Endothelial cell (in vitro differentiated cells): Measurements from ENCODE around the gene TSSK2. TPM values are rescaled to one million over a fixed set of nuclear protein-coding genes. Genes with fewer than 3 reads are reported as not detected.
"Not testable (repeated sequence)": the region's sequence is repeated elsewhere in the genome, so short reads cannot be mapped to it uniquely, and the experiment has no call there.

Experiments
- DNase-seq: peaks from one replicate; pipeline ENCODE4 v3.0.0; 2021; ENCODE audit warnings: low spot score
- H3K27ac Mint-ChIP-seq: one replicate; pipeline ENCODE4 v1.8.0; 2021; ENCODE audit warnings: mixed read lengths, inconsistent platforms; ENCODE audit not compliant: unreplicated experiment
- H3K27me3 Mint-ChIP-seq: one replicate; pipeline ENCODE4 v1.8.0; 2021; ENCODE audit warnings: mild to moderate bottlenecking, moderate library complexity, mixed read lengths, inconsistent platforms; ENCODE audit not compliant: unreplicated experiment
- H3K36me3 Mint-ChIP-seq: one replicate; pipeline ENCODE4 v1.8.0; 2021; ENCODE audit warnings: mild to moderate bottlenecking, low read depth, mixed read lengths, inconsistent platforms; ENCODE audit not compliant: unreplicated experiment
- H3K4me1 Mint-ChIP-seq: one replicate; pipeline ENCODE4 v1.8.0; 2021; ENCODE audit warnings: mild to moderate bottlenecking, mixed read lengths, inconsistent platforms; ENCODE audit not compliant: unreplicated experiment
- H3K4me3 Mint-ChIP-seq: one replicate; pipeline ENCODE4 v1.8.0; 2021; ENCODE audit warnings: mild to moderate bottlenecking, mixed read lengths, inconsistent platforms; ENCODE audit not compliant: unreplicated experiment
- H3K9me3 Mint-ChIP-seq: one replicate; pipeline ENCODE4 v1.8.0; 2021; ENCODE audit warnings: mixed read lengths, inconsistent platforms; ENCODE audit not compliant: unreplicated experiment
- CTCF ChIP-seq: fragments of 200-600 bp; sonication (generic); IDR thresholded peaks from one replicate; pipeline ENCODE4 v1.5.0; 2021; ENCODE audit warnings: antibody characterized with exemption; ENCODE audit not compliant: unreplicated experiment
- total RNA-seq: library from RNA; stranded (reverse); fragmentation: NEBNext Ultra II Directional; extraction: Animal tissue kit (Norgen Biotek cat#: 25700); gene quantifications from one replicate; pipeline ENCODE4 v1.2.1, GENCODE V29; 2021; ENCODE audit not compliant: unreplicated experiment

The TSSK2 gene
- total RNA-seq, 1 donor from 2014 or later, result not detected

DNA sequence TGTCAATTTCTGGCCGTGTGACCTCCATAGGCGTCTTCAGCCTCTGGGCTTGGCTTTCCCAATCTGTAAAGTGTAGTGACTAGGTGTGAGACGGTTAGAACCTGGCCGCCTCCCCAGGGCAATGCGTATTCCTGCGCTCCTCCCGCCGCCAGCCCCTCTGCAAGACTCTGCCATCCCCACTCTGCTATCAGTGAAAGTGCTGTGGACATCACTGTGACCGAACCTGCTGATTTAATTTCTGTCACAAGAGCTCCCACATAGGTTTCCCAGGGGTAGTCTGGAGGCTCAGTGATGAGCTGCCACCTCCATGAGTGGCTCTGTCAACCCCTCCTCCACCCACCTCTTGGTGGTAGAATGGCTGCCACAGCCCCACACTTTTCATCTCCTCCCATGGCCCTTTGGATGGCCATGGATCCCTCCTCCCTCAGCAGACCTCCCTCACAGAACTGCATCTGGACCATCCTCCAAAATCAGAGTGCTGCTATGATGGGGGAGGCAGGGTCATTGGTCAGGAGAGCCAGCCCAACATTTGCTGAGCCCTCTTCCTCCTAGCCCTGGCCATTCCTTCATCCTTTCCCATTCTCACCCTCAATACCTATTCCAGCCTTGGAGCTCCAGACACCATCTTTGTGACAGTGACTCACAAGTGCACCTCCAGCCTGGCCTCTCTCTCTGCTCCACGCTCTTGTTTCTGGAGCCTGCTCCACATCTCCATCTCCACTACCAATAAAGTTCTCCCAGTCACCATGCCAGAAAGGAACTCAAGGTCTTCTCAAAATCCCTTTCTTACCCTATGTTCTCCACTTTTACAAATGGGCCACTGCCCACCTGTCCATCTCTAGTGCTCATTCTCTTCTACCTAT lies 20.5 kb downstream of the TSSK2 start:
- Mint-ChIP-seq H3K27ac (no peak overlapping the region), H3K4me3 (peak overlapping the region; percentile 80), H3K36me3 (peaks cover 12% of the 10 kb centered on the region), H3K27me3 (peaks cover 23% of the 10 kb centered on the region), H3K9me3 (no peaks in the 10 kb centered on the region), H3K4me1 (peaks cover 4% of the 10 kb centered on the region)
- TF ChIP-seq CTCF, result no peak
- DNase-seq, result no peak

DNA sequence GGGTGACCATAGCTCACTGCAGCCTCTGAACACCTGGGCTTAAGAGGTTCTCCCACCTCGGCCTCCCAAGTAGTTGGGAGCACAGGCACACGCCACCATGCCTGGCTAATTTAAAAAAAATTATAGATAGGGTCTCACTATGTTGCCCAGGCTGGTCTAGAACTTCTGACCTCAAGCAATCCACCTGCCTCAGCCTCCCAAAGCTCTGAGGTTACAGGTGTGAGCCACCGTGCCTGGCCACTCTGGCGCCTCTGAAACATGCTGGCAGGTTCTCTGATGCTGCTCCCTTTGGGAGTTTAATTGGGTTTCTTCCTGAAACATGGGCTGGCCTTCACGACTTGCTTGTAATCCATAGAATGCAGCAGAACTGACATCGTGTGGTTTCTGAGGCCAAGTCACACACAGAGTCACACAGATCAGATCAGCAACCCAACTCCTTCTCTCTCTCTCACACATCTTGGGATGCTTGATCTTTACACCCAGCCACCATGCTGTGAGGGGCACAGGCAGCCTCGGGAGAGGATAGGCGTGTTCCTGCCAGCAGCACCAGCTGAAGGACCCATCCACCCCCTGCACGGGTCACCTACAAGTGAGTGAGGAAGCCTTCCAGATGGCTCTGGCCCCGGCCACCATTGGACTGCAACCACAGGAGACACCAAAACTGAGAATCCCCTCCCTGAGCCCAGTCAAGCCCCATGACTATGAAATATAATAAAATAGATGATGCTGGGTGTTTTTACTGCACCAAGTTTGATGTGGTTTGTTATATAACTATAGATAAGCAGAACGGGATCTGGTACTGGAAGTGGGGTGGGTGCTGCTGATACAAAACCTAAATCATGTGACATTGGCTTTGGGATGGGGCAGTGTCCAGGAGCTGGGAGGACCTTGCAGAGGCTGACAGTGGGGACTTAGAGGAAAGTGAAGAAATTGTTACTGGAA lies 22.1 kb downstream of the TSSK2 start:
- Mint-ChIP-seq H3K27me3 (peaks cover 17% of the 10 kb centered on the region), H3K4me1 (peaks cover 4% of the 10 kb centered on the region), H3K9me3 (no peaks in the 10 kb centered on the region), H3K36me3 (peaks cover 12% of the 10 kb centered on the region), H3K4me3 (no peak overlapping the region), H3K27ac (no peak overlapping the region)
- no peak for DNase-seq
- no peak for TF ChIP-seq CTCF

DNA sequence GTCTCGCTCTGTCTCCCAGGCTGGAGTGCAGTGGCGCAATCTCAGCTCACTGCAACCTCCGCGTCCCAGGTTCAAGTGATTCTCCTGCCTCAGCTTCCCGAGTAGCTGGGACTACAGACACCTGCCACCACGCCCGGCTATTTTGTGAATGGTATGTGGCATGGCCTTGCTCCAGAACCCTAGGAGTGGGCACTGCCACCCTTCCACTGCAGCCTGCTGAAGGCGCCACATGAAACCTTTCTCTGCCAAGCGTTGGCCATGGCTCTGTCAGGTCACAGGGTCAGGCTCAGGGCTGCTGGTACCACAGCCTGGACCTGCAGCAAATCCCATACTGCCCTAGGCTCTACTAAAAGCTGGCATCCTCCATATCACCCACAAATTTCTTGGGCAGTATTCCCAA lies 25.0 kb downstream of the TSSK2 start:
- H3K4me3 Mint-ChIP-seq, H3K4me1 Mint-ChIP-seq, H3K9me3 Mint-ChIP-seq, DNase-seq, H3K27ac Mint-ChIP-seq, H3K36me3 Mint-ChIP-seq: not testable (repeated sequence)
- peaks cover 16% of the 10 kb centered on the region for H3K27me3 Mint-ChIP-seq

DNA sequence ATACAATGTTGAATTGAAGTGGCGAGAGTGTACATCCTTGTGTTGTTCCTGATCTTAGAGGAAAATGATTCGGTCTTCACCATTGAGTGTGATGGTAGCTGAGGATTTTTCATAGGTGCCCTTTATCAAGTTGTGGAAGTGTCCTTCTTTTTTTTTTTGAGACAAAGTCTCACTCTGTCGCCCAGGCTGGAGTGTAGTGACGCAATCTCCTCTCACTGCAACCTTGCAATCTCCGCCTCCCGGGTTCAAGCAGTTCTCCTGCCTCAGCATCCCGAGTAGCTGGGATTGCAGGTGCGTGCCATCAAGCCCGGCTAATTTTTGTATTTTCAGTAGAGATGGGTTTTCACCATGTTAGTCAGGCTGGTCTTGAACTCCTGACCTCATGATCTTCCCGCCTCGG lies 27.5 kb downstream of the TSSK2 start:
- not testable (repeated sequence) for H3K36me3 Mint-ChIP-seq, H3K27ac Mint-ChIP-seq, DNase-seq, H3K4me1 Mint-ChIP-seq, H3K4me3 Mint-ChIP-seq, H3K9me3 Mint-ChIP-seq, H3K27me3 Mint-ChIP-seq

DNA sequence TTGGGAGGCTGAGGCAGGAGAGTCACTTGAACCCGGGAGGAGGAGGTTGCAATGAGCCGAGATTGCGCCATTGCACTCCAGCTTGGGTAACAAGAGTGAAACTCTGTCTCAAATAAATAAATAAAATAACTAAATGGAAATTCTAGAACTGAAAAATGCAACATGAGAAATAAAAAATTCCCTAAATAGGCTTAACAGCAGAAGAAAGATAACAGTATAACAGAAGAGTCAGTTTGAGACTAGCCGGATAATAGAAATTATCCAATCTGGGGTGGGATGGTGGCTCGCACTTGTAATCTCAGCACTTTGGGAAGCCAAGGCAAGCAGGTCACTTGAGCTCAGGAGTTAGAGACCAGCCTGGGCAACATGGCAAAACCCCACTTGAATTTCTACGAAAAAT lies 33.3 kb downstream of the TSSK2 start:
- Mint-ChIP-seq H3K36me3 (no peaks in the 10 kb centered on the region), H3K4me3 (no peak overlapping the region), H3K27me3 (peaks cover 18% of the 10 kb centered on the region), H3K9me3 (no peaks in the 10 kb centered on the region), H3K27ac (no peak overlapping the region), H3K4me1 (no peaks in the 10 kb centered on the region)
- no peak for TF ChIP-seq CTCF
- no peak for DNase-seq
